Gastrocnemius medialis (tissue), 4 donors: Measurements from ENCODE around the gene ACOXL.

Source experiments
- POLR2A ChIP-seq, 2 donors: fragments of 450-650 bp; IDR thresholded peaks; one replicate each; pipeline ENCODE4 v1.6.1; 2017; ENCODE audit warnings: antibody characterized with exemption in 2 of 2, mild to moderate bottlenecking in 2 of 2, moderate library complexity in 2 of 2
- TF ChIP-seq, protein P1 (sequence below), 5 experiments: fragments of 450-650 bp in 3 of 5; fragments of 200-600 bp in 2 of 5; sonication (generic) in 2 of 5; IDR thresholded peaks in 4 of 5; conservative IDR thresholded peaks in 1 of 5; 1 replicate in 4 of 5; 2 replicates in 1 of 5; pipeline ENCODE4 v1.5.1; 2016 to 2019; ENCODE audit warnings: antibody characterized with exemption in 5 of 5, mild to moderate bottlenecking in 3 of 5, moderate library complexity in 3 of 5

DNA sequence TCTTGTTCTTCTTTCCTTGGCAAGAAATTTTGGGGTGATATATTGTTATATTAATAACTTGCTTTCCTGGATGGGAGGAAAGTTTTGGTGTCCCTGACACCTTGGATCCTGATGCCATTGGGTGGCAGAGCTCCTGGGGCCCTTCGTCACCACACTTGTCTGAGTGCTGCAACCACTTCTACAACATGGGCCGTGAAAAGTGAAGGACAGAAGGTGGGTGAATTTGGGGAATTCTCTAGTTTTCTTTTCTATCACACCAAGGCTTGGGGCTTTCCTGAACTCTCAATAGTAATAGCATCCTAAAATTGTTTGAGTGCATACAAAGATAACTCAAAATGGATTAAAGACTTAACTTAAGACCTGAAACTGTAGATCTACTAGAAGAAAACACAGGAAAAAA lies 10.0 kb downstream of the ACOXL start:
- no peak for TF ChIP-seq POLR2A (IDR thresholded peaks at IDR 0.05)
- TF ChIP-seq, protein P1, sequence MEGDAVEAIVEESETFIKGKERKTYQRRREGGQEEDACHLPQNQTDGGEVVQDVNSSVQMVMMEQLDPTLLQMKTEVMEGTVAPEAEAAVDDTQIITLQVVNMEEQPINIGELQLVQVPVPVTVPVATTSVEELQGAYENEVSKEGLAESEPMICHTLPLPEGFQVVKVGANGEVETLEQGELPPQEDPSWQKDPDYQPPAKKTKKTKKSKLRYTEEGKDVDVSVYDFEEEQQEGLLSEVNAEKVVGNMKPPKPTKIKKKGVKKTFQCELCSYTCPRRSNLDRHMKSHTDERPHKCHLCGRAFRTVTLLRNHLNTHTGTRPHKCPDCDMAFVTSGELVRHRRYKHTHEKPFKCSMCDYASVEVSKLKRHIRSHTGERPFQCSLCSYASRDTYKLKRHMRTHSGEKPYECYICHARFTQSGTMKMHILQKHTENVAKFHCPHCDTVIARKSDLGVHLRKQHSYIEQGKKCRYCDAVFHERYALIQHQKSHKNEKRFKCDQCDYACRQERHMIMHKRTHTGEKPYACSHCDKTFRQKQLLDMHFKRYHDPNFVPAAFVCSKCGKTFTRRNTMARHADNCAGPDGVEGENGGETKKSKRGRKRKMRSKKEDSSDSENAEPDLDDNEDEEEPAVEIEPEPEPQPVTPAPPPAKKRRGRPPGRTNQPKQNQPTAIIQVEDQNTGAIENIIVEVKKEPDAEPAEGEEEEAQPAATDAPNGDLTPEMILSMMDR (IDR thresholded peaks at IDR 0.05 in 4 of 5, conservative IDR thresholded peaks at IDR 0.05 in 1 of 5): no peak
